Heart right ventricle (tissue), 16 donors: ENCODE results near the gene RET. TPM values are rescaled to one million over a fixed set of nuclear protein-coding genes. Genes with fewer than 3 reads are reported as not detected.

ENCODE experiments used
- ATAC-seq, 8 donors: fragments of 200-7000 bp; cut with Tn5 transposase; one replicate each; pipeline ENCODE4 v1.9.1; 2020; ENCODE audit warnings: mild to moderate bottlenecking in 8 of 8, moderate library complexity in 8 of 8, moderate number of reproducible peaks in 1 of 8
- DNase-seq, 2 donors: peaks; one replicate each; pipeline ENCODE4 v3.0.0-alpha.2; 2020
- H3K27ac ChIP-seq, 10 donors: fragments of 200-600 bp; sonication (generic) in 2 of 10; one replicate each; pipeline versions ENCODE4 v1.5.0 to v1.8.0; 2020 to 2022; ENCODE audit warnings: mild to moderate bottlenecking in 3 of 10
- H3K27me3 ChIP-seq, 7 donors: fragments of 200-600 bp; one replicate each; pipeline ENCODE4 v1.8.0; 2021 to 2022; ENCODE audit warnings: mild to moderate bottlenecking in 2 of 7
- H3K36me3 ChIP-seq, 9 donors: fragments of 200-600 bp; sonication (generic) in 1 of 9; one replicate each; pipeline versions ENCODE4 v1.5.0 to v1.8.0; 2020 to 2022; ENCODE audit warnings: mild to moderate bottlenecking in 2 of 9
- H3K4me1 ChIP-seq, 9 donors: fragments of 200-600 bp; sonication (generic) in 1 of 9; one replicate each; pipeline versions ENCODE4 v1.5.0 to v1.8.0; 2020 to 2022; ENCODE audit warnings: mild to moderate bottlenecking in 4 of 9
- H3K4me3 ChIP-seq, 10 donors: fragments of 200-600 bp; sonication (generic) in 2 of 10; one replicate each; pipeline versions ENCODE4 v1.5.0 to v1.8.0; 2020 to 2022; ENCODE audit warnings: mild to moderate bottlenecking in 7 of 10, moderate library complexity in 2 of 10
- H3K9me3 ChIP-seq, 11 donors: fragments of 200-600 bp in 10 of 11; sonication (generic) in 2 of 11; one replicate each; pipeline versions ENCODE4 v1.5.0 to v1.8.0; 2013 to 2022; ENCODE audit warnings: mild to moderate bottlenecking in 2 of 11, control low read depth in 1 of 11, moderate library complexity in 1 of 11
- WGBS, 2 donors: extraction: QIAGEN DNeasy Blood & Tissue Kit; methylation state at CpG; one replicate each; pipeline ENCODE4 v1.1.7; 2013; ENCODE audit warnings: inconsistent platforms in 1 of 2; 5-methylcytosine and 5-hydroxymethylcytosine counted together
- intact Hi-C, 10 donors: fragments of 100-400 bp; cut with DNase I; formaldehyde crosslinking; loops; one replicate each; pipeline versions ENCODE4 v1.11.1 to v1.14.2; 2022
- polyA plus RNA-seq, 2 donors: library from polyadenylated mRNA; stranded (reverse); fragments of 200-250 nt; gene quantifications; one replicate each; pipeline ENCODE4 v1.2.3, GENCODE V29; 2013
- total RNA-seq, 10 donors: library from RNA; stranded (reverse); fragmentation: NEBNext Ultra II Directional in 3 of 10; extraction: Animal tissue kit (Norgen Biotek cat#: 25700) in 3 of 10; gene quantifications; one replicate each; pipeline versions ENCODE4 v1.2.1 to v1.2.4, GENCODE V29; 2021 to 2023
- TF ChIP-seq, protein P1 (sequence below), 9 donors: fragments of 200-600 bp; sonication (generic) in 2 of 9; IDR thresholded peaks; one replicate each; pipeline versions ENCODE4 v1.5.0 to v1.8.0; 2021 to 2022; ENCODE audit warnings: antibody characterized with exemption in 9 of 9, mild to moderate bottlenecking in 5 of 9, moderate library complexity in 1 of 9
- donor health status: Arrhythmogenic right ventricular cardiomyopathy.
- donor health status: ischemic (EF 13 %, LVEDD 7.1; RV severe dilation, severe dysfunction).
- donor health status: healthy with polysubstance abuse.
- donor health status: DM: no; HTN: yes; CAD: no.
- donor health status: DM: no; HTN: no; CAD: no.
- donor health status: ischemic (EF 25% LVEDD 6.9; RV normal size, moderate dysfunction).
- donor health status: ischemic (EF 25% LVEDD 5.7; RV mildly dilated, moderate dysfunction).
- donor health status: healthy.
- donor health status: DM: yes; HTN: yes; CAD: no.
- donor health status: Ischemic cardiomyopathy.
- donor health status: ischemic (EF 35%, LVEDD 5.7; RV mildly dilated, moderate dysfunction).
- donor health status: nonischemic (EF 11% LVEDD 7.7; RV severe dilation, severe dysfunction).
- donor health status: DM: yes; HTN: yes; CAD: no.
- donor health status: PGD.
- donor health status: ischemic (EF 29% LVEDD 5.4; RV normal size, mild dysfunction).
- donor health status: nonischemic (EF 23%, LVEDD 6.1; RV moderate dilation, normal function).

RET gene
- total and polyA plus RNA-seq, 12 donors, result 0.38 to 2.6 (median 1.2) TPM

DNA sequence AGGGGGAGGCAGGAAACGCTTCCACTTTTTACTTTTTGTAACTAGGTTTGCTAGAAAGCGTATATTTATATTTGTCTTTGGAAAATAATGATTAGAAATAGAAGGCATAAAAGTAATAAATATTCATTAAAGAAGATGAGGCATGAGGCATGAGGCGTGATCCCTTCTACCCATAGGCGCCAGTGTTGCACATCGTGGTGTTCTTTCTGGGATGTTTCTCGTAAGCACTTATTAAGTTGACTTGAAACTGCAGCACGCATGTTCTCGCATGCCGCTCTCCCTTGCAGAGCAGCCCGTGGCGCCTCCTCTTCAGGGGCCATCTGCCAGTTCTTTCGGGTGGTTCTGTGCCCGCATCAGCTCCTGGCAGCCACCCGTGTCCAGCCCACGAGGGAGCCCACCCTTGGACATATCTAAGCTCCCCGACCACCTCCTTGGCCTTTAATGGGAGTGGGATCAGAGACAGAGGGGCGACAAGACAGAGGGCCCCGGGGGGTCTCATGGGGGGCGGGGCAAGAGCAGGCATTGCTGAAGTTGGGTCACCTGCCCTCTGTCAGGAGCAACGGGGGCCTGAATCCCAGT is 32.9 kb downstream of the RET start:
- Histone ChIP-seq H3K36me3 (no peaks in the 10 kb centered on the region), H3K4me1 (peaks cover 0 to 18% (median 9%) of the 10 kb centered on the region in 9 donors), H3K27ac (no peak overlapping the region), H3K27me3 (peaks cover 0 to 6% (median 5%) of the 10 kb centered on the region in 7 donors), H3K4me3 (no peak overlapping the region), H3K9me3 (no peaks in the 10 kb centered on the region)
- TF ChIP-seq, protein P1, sequence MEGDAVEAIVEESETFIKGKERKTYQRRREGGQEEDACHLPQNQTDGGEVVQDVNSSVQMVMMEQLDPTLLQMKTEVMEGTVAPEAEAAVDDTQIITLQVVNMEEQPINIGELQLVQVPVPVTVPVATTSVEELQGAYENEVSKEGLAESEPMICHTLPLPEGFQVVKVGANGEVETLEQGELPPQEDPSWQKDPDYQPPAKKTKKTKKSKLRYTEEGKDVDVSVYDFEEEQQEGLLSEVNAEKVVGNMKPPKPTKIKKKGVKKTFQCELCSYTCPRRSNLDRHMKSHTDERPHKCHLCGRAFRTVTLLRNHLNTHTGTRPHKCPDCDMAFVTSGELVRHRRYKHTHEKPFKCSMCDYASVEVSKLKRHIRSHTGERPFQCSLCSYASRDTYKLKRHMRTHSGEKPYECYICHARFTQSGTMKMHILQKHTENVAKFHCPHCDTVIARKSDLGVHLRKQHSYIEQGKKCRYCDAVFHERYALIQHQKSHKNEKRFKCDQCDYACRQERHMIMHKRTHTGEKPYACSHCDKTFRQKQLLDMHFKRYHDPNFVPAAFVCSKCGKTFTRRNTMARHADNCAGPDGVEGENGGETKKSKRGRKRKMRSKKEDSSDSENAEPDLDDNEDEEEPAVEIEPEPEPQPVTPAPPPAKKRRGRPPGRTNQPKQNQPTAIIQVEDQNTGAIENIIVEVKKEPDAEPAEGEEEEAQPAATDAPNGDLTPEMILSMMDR (IDR thresholded peaks at IDR 0.05), result no peak
- intact Hi-C loops, result loop anchor here (2.0 to 10.0 kb wide), 4 partner anchors 235 to 357 kb away; no protein-coding TSS in a partner anchor
- ATAC-seq, result no peak
- DNase-seq, result no peak
- 85 to 87% methylated on average over 20 of the region's 20 CpGs for WGBS, 2 donors

DNA sequence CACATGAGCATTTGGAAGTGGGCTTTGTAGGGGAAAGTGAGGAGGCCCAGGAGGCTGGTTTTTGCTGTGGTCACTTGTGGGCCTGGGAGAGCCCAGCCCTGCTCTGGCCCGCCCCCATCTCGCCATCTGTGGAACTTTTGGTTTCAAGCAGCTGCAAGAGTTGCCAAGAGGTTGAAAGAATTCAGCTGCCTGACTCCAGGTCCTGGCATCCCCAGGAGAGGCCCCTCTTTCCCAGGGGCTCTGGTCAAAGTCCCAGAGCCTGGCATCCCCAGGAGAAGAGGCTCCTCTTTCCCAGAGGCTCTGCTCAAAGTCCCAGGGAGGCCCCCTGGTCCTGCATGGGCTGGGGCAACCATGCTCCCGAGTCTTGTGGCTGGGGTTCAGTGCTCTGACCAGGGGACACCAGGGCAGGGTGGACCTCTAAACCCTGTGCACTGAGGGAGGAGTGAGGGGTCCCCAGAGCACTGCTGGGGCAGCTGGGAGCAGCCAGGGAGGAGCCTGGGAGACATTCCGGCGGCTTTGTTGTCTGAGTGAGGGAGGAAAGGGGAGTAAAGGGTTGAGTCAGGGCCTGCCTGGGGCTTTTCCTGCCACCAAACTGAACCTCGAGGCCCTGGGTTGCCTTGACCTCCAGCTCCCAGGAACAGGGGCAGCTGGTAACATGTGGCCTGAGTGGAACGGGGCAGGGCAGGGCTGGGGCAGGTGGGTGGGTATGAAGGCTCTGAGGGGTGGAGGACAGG is 33.6 kb downstream of the RET start:
- no peaks in the 10 kb centered on the region for H3K9me3 ChIP-seq
- H3K27ac ChIP-seq, result peak overlapping the region in 1 of 10 donors; percentile 40
- peak in 4 of 8 donors; percentile 16 to 44 (median 34) for ATAC-seq
- no peaks in the 10 kb centered on the region for H3K36me3 ChIP-seq
- DNase-seq, result peak in 1 of 2 donors; percentile 48
- intact Hi-C loops, result no loop called here
- H3K4me1 ChIP-seq, result peaks cover 0 to 10% (median 4%) of the 10 kb centered on the region in 9 donors
- no peak overlapping the region for H3K4me3 ChIP-seq
- 66 to 69% methylated on average over 7 of the region's 7 CpGs for WGBS, 2 donors
- TF ChIP-seq, protein P1 (IDR thresholded peaks at IDR 0.05), result no peak
- H3K27me3 ChIP-seq, result no peaks in the 10 kb centered on the region

DNA sequence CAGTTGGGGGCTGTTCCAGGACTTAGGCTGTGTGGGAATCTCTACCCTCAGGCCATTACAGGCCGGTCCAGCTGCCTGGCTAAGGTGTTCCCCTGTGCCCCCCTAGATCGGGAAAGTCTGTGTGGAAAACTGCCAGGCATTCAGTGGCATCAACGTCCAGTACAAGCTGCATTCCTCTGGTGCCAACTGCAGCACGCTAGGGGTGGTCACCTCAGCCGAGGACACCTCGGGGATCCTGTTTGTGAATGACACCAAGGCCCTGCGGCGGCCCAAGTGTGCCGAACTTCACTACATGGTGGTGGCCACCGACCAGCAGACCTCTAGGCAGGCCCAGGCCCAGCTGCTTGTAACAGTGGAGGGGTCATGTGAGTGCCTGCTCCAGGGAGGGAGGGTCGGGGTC is 34.2 kb downstream of the RET start:
- H3K27me3 ChIP-seq, result no peaks in the 10 kb centered on the region
- 91 to 92% methylated on average over 11 of the region's 11 CpGs for WGBS, 2 donors
- H3K9me3 ChIP-seq, result no peaks in the 10 kb centered on the region
- no peak overlapping the region for H3K27ac ChIP-seq
- intact Hi-C loops, result no loop called here
- DNase-seq (no peak), ATAC-seq (no peak)
- H3K4me1 ChIP-seq, result peaks cover 0 to 5% (median 0%) of the 10 kb centered on the region in 9 donors
- TF ChIP-seq, protein P1 (IDR thresholded peaks at IDR 0.05), result no peak
- no peaks in the 10 kb centered on the region for H3K36me3 ChIP-seq
- no peak overlapping the region for H3K4me3 ChIP-seq

DNA sequence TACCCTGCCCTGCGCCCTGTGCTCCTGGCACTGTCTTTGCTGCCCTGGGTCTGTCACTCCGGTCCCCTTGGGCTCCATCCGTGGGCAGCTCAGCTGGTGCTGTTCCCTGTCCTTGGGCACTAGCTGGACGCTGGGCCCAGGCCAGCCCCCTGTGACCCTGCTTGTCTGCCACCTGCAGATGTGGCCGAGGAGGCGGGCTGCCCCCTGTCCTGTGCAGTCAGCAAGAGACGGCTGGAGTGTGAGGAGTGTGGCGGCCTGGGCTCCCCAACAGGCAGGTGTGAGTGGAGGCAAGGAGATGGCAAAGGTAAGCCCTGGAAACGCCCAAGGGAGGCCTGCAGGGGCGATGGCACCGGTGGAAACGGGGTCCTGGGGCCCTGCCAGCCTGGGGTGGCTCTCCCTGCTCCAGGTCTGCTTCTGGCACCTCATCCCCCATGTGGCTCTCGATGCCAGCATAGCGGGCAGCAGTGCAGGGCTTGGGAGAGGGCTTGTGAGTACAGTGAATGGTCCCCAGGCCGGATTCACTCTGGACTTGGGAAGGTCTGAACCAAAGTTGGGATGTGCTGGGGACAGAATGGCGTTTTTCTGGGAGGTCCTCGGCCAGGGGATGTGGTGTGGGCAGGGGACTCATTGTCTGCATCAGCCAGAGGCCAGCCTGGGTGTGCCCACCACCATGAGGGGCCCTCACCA is 35.2 kb downstream of the RET start:
- Histone ChIP-seq H3K27ac (no peak overlapping the region), H3K27me3 (no peaks in the 10 kb centered on the region), H3K4me1 (peaks cover 0 to 5% (median 0%) of the 10 kb centered on the region in 9 donors), H3K36me3 (no peaks in the 10 kb centered on the region), H3K4me3 (no peak overlapping the region), H3K9me3 (no peaks in the 10 kb centered on the region)
- ATAC-seq, result no peak
- 93% methylated on average over 17 of the region's 17 CpGs for WGBS, 2 donors
- DNase-seq, result no peak
- intact Hi-C loops, result no loop called here
- TF ChIP-seq, protein P1 (IDR thresholded peaks at IDR 0.05), result no peak
